MCF 10A (cell line): ENCODE data around the gene ERBB3. TPM values are rescaled to one million over a fixed set of nuclear protein-coding genes. Genes with fewer than 3 reads are reported as not detected.

Experiments used
- BruUV-seq: library from RNA; stranded (reverse); fragments of 400-500 nt; replicated peaks from 2 replicates; lab custom pipeline; 2021; lab: Mats Ljungman, UMichigan
- CTCF ChIA-PET: fragments of 300-600 bp; sonication (Branson Sonifier 250); formaldehyde crosslinking; extraction: SDS; loops from one replicate; lab custom pipeline; 2021; ENCODE audit warnings: antibody characterized with exemption, inconsistent platforms; lab: Yijun Ruan, JAX
- POLR2A ChIA-PET: fragments of 300-600, 350-650 bp; sonication (Branson Sonifier 250); formaldehyde crosslinking; extraction: SDS; loops from one replicate; lab custom pipeline; 2020; ENCODE audit warnings: antibody characterized with exemption, inconsistent platforms; lab: Yijun Ruan, JAX
- DNase-seq: peaks from one replicate; pipeline ENCODE4 v3.0.0-alpha.2; 2018; ENCODE audit not compliant: unreplicated experiment
- H3K27ac Mint-ChIP-seq: one replicate; pipeline ENCODE4 v1.8.0; 2022; ENCODE audit warnings: mild to moderate bottlenecking, low read depth, mixed read lengths; ENCODE audit not compliant: unreplicated experiment
- H3K27me3 Mint-ChIP-seq: one replicate; pipeline ENCODE4 v1.8.0; 2022; ENCODE audit warnings: mixed read lengths; ENCODE audit not compliant: insufficient read depth, unreplicated experiment
- H3K36me3 Mint-ChIP-seq: one replicate; pipeline ENCODE4 v1.8.0; 2022; ENCODE audit warnings: mild to moderate bottlenecking, moderate library complexity, mixed read lengths; ENCODE audit not compliant: insufficient read depth, unreplicated experiment
- H3K4me1 Mint-ChIP-seq: one replicate; pipeline ENCODE4 v1.8.0; 2022; ENCODE audit warnings: mixed read lengths; ENCODE audit not compliant: insufficient read depth, unreplicated experiment
- H3K4me3 Mint-ChIP-seq: one replicate; pipeline ENCODE4 v1.8.0; 2022; ENCODE audit warnings: mild to moderate bottlenecking, moderate library complexity, mixed read lengths; ENCODE audit not compliant: unreplicated experiment
- H3K9me3 Mint-ChIP-seq: one replicate; pipeline ENCODE4 v1.8.0; 2022; ENCODE audit warnings: mixed read lengths; ENCODE audit not compliant: unreplicated experiment
- CTCF ChIP-seq: fragments of 200-600 bp; IDR thresholded peaks from one replicate; pipeline ENCODE4 v1.8.0; 2022; ENCODE audit warnings: antibody characterized with exemption, mild to moderate bottlenecking; ENCODE audit not compliant: unreplicated experiment
- intact Hi-C: fragments of 100-400 bp; cut with micrococcal nuclease; formaldehyde crosslinking; loops from 2 replicates; pipeline ENCODE4 v1.14.1; 2022
- total RNA-seq: library from RNA; stranded (reverse); gene quantifications from 2 replicates; pipeline ENCODE4 v1.2.3, GENCODE V29; 2022

The ERBB3 gene
- total RNA-seq, 1 experiment from 2014 or later = 3.7 TPM

GRCh38 chr12:56141946-56142784 is 62.2 kb downstream of the ERBB3 start:
- intact Hi-C loops = no loop called here
- Mint-ChIP-seq H3K4me1 (peaks cover 19% of the 10 kb centered on the region), H3K27me3 (no peaks in the 10 kb centered on the region), H3K27ac (no peak overlapping the region), H3K36me3 (peaks cover 73% of the 10 kb centered on the region), H3K9me3 (no peaks in the 10 kb centered on the region), H3K4me3 (no peak overlapping the region)
- BruUV-seq = no TSS peak
- TF ChIP-seq CTCF = no peak
- ChIA-PET CTCF (interaction anchor here (0.6 to 1.6 kb wide), 4 partner anchors 10 to 125 kb away, joined by 3 to 4 read pairs (median 4); partner anchors contain the start of genes COQ10A, ESYT1 and MYL6B), POLR2A (interaction anchor here (1.4 to 2.4 kb wide), 2 partner anchors 10 to 16 kb away, joined by 5 to 7 read pairs; partner anchors contain the start of gene MYL6B)
- DNase-seq = no peak

- Mint-ChIP-seq H3K4me1 (peaks cover 19% of the 10 kb centered on the region), H3K4me3 (no peak overlapping the region), H3K36me3 (peaks cover 63% of the 10 kb centered on the region), H3K9me3 (no peaks in the 10 kb centered on the region), H3K27ac (no peak overlapping the region), H3K27me3 (no peaks in the 10 kb centered on the region)
- ChIA-PET CTCF (interaction anchor here (1.0 to 1.5 kb wide), 4 partner anchors 13 to 37 kb away, joined by 3 to 4 read pairs (median 3); partner anchors contain the start of gene ESYT1), POLR2A (interaction anchor here (1.4 to 2.4 kb wide), 2 partner anchors 9 to 17 kb away, joined by 5 to 7 read pairs; partner anchors contain the start of gene MYL6B)
- no TSS peak for BruUV-seq
- DNase-seq = no peak
- intact Hi-C loops = no loop called here
- no peak for TF ChIP-seq CTCF
Measured at GRCh38 chr12:56143217-56143616, 63.3 kb downstream of the ERBB3 start.

- no peak for TF ChIP-seq CTCF
- POLR2A ChIA-PET = interaction anchor here (1.4 to 2.4 kb wide), 3 partner anchors 8 to 18 kb away, joined by 5 to 10 read pairs (median 7); partner anchors contain the start of genes MYL6 and MYL6B
- H3K36me3 Mint-ChIP-seq = peaks cover 56% of the 10 kb centered on the region
Measured at GRCh38 chr12:56143870-56144269, 63.9 kb downstream of the ERBB3 start.

GRCh38 chr12:56145217-56145616 is 65.3 kb downstream of the ERBB3 start:
- BruUV-seq = no TSS peak
- peaks cover 48% of the 10 kb centered on the region for H3K36me3 Mint-ChIP-seq
- no peaks in the 10 kb centered on the region for H3K27me3 Mint-ChIP-seq
- TF ChIP-seq CTCF = no peak
- ChIA-PET CTCF (interaction anchor here (0.6 kb wide), 1 partner anchor 83 kb away, joined by 3 read pairs; no protein-coding TSS in a partner anchor), POLR2A (interaction anchor here (0.5 to 2.0 kb wide), 4 partner anchors 14 to 504 kb away, joined by 3 to 10 read pairs (median 3); partner anchors contain the start of gene MYL6)
- intact Hi-C loops = no loop called here
- no peak overlapping the region for H3K27ac Mint-ChIP-seq
- DNase-seq = no peak
- H3K4me3 Mint-ChIP-seq = no peak overlapping the region
- H3K4me1 Mint-ChIP-seq = peaks cover 19% of the 10 kb centered on the region
- no peaks in the 10 kb centered on the region for H3K9me3 Mint-ChIP-seq

More at GRCh38 chr12:56143870-56144269, 63.9 kb downstream of the ERBB3 start:
- Mint-ChIP-seq H3K27me3 (no peaks in the 10 kb centered on the region), H3K27ac (no peak overlapping the region), H3K4me3 (no peak overlapping the region), H3K9me3 (no peaks in the 10 kb centered on the region), H3K4me1 (peaks cover 19% of the 10 kb centered on the region)
- CTCF ChIA-PET = interaction anchor here (0.6 to 1.1 kb wide), 5 partner anchors 14 to 981 kb away, joined by 3 to 4 read pairs (median 3); partner anchors contain the start of gene ESYT1
- intact Hi-C loops = no loop called here
- BruUV-seq = no TSS peak
- no peak for DNase-seq
